ENCODE results near the gene CXCR3.

DNA sequence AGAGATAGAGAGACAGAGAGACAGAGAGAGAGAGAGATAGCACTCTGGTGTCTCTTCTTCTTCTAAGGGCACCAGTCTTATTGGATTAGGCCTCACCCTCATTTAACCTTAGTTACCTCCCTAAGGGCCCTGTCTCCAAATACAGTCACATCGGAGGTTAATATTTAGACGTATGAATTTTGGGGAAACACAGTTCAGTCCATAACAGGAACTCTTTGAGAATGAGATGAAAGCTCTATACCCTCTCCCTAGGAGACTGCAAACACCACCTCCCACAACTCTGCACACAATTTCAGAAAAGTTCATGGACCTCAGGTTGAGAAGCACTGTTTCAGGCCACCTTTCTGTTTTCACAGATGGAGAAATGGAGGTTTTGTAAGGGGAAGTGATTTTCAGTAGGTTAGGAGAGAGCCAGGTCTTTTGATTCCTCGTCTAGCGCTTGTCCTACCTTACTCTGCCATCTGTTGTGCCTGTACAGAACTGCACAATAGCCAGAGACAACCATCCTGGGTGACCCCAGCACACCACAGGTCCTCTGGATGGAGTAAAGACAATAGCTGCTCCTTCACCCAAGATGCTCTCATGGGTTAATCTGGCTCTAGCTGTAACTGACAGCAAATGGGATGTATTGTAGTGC, 32.1 kb upstream of the CXCR3 start:
- TF ChIP-seq, protein P1, sequence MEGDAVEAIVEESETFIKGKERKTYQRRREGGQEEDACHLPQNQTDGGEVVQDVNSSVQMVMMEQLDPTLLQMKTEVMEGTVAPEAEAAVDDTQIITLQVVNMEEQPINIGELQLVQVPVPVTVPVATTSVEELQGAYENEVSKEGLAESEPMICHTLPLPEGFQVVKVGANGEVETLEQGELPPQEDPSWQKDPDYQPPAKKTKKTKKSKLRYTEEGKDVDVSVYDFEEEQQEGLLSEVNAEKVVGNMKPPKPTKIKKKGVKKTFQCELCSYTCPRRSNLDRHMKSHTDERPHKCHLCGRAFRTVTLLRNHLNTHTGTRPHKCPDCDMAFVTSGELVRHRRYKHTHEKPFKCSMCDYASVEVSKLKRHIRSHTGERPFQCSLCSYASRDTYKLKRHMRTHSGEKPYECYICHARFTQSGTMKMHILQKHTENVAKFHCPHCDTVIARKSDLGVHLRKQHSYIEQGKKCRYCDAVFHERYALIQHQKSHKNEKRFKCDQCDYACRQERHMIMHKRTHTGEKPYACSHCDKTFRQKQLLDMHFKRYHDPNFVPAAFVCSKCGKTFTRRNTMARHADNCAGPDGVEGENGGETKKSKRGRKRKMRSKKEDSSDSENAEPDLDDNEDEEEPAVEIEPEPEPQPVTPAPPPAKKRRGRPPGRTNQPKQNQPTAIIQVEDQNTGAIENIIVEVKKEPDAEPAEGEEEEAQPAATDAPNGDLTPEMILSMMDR (IDR thresholded peaks at IDR 0.05; ENCODE audit: insufficient read depth, low read length) = no peak
- no peak for TF ChIP-seq POLR2AphosphoS5 (IDR thresholded peaks at IDR 0.05; ENCODE audit: low read depth)
- TF ChIP-seq, protein P2, sequence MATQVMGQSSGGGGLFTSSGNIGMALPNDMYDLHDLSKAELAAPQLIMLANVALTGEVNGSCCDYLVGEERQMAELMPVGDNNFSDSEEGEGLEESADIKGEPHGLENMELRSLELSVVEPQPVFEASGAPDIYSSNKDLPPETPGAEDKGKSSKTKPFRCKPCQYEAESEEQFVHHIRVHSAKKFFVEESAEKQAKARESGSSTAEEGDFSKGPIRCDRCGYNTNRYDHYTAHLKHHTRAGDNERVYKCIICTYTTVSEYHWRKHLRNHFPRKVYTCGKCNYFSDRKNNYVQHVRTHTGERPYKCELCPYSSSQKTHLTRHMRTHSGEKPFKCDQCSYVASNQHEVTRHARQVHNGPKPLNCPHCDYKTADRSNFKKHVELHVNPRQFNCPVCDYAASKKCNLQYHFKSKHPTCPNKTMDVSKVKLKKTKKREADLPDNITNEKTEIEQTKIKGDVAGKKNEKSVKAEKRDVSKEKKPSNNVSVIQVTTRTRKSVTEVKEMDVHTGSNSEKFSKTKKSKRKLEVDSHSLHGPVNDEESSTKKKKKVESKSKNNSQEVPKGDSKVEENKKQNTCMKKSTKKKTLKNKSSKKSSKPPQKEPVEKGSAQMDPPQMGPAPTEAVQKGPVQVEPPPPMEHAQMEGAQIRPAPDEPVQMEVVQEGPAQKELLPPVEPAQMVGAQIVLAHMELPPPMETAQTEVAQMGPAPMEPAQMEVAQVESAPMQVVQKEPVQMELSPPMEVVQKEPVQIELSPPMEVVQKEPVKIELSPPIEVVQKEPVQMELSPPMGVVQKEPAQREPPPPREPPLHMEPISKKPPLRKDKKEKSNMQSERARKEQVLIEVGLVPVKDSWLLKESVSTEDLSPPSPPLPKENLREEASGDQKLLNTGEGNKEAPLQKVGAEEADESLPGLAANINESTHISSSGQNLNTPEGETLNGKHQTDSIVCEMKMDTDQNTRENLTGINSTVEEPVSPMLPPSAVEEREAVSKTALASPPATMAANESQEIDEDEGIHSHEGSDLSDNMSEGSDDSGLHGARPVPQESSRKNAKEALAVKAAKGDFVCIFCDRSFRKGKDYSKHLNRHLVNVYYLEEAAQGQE (IDR thresholded peaks at IDR 0.05; ENCODE audit: insufficient replicate concordance, low read depth) = no peak

Measured in HL-60 (cell line).